Activated CD4-positive, alpha-beta T cell treated with anti-CD3 and anti-CD28 coated beads for 4 hours (primary cell): ENCODE data around the gene GPR89B.
"Not testable (repeated sequence)": the region's sequence is repeated elsewhere in the genome, so short reads cannot be mapped to it uniquely, and the experiment has no call there.

Source experiments
- DNase-seq, 2 donors: peaks; one replicate each; pipeline ENCODE4 v3.0.0-alpha.2; 2020

Gene GPR89B

DNA sequence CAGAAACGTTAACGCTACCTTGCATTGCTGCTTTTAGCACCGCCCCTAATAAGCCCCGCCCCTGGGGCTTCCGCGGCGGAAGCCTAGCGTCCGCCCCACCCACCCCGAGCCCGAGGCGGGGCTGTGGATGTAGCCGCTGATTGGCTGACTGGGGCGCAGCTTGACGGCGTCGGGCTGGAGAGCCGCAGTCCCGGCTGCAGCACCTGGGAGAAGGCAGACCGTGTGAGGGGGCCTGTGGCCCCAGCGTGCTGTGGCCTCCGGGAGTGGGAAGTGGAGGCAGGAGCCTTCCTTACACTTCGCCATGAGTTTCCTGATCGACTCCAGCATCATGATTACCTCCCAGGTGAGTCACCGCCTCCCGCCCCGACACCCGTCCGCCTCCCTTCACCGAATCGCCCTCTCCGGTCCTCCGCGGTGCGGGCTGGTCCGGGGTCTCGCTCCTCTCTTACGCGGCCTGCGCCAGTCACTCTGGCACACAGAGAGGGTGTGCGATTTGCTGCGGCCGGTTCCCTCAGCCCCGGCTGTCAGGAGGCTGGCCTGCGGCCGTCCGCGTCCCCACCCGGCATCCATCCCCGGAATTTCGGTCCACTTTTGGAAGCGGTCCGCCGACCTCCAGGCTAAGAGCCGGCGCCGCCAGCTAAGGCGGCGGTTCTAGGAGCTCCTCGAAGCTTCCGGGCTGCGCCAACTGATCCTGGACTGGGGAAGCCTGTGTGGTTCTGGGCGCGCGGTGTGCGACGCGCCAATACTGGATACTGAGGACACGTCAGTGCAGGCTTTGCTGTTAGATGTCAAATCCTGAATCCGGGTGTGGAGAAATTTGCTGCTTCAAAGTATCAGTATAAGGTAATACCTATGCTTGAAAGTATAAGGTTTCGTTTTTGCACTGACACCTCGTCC is at the start of gene GPR89B:
GPR89B (plus strand) TSS at position 185 of the 897 bp plus-strand sequence; CDS start at position 302, 117 bp downstream.
- peak; percentile 88 to 94 for DNase-seq

DNA sequence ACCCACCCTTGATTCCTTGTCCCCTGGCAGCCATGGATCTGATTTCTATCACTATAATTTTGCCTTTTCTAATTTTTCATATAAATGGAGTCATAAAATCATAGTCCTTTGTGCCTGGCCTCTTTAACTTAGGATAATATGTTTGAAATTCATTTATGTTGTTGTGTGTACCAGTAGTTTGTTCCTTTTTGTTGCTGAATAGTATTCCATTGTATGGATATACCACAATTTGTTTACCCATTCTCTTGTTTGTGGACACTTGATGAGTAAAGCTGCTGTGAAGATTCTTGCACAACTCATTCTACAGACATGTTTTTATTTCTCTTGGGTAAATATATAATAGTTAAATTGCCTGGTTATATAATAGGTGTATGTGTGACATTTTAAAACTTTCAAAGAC is 48.3 kb upstream of the GPR89B start:
- no peak for DNase-seq

DNA sequence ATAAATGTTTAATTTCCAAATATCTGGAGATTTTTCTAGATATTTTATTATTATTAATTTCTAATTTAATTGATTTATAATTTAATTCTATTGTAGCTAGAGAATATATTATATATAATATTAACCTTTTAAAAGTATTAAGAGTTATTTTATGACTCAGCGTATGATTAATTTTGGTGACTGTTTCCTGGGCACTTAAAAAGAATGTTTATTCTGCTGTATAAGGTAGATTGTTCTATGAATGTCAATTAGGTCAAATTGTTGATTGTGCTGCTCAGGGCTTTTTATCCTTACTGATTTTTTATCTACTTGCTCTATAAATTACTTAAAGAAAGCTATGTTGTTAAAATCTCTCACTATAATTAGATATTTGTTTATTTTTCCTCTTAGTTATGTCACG is 45.7 kb upstream of the GPR89B start:
- DNase-seq, result no peak

- peak; percentile 31 to 52 for DNase-seq
Observed at GRCh38 chr1:147890177-147890790, 37.9 kb upstream of the GPR89B start.

DNA sequence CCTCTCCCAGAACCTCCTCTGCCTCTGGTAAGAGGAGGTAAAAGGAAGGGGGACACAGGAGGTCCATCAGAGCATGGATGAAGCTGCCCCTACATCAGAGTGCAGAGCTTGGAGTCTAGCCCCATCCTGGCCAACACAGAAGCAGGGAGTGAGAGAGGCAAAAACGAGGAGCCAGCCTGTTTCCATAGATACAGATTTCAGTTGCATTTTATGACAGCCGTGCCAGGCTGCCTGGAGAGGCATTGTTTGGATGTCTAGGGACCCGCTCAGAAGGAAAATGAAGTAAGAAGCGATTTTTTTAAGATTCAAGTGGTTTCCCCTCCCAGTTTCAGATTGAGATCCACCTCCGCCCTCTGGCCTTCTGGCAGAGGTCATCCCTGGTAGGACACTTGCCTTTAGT is 37.1 kb upstream of the GPR89B start:
- no peak for DNase-seq

GRCh38 chr1:147892216-147892615 is 36.0 kb upstream of the GPR89B start:
- DNase-seq, result no peak

DNA sequence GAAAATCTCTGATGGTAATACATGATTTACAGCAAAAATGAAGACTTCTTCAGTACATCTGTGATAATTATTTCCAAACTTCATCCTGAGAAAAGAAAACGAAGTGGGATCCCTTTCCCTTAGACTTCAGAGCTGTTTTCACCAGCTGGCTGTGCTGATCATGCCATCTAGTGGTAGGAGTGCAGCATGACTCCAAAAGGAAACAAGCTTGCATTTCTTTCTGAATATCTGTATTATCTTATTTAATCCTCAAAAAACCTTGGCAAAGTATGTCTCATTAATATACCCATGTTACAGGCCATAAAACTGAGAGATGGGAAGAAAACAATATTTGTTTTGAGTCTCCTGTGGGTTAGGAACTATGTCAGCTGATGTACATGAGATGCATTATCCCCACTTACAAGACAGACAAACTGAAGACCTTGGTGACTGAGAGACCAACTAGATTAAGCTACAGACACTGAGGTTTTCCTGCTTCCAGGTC is 35.4 kb upstream of the GPR89B start:
- peak; percentile 22 to 27 for DNase-seq

DNA sequence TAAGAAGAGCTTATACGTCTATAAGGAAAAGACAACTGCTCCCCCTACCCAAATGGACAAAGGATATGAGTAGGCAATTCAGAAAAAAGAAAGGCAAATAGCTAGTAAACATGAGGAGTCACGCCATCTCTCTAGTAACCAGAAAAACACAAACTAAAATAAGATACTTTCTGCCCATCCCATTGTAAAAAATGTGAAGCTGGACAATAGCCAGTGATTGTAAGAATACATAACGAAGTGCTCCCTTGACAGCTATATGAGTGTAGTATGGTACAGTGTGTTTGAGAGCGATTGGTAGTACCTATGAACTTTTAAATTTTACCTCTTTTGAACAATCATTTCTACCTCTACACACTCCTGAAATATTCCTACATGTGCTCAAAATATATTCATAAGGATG is 33.1 kb upstream of the GPR89B start:
- no peak for DNase-seq

GRCh38 chr1:147897029-147897752 is 31.0 kb upstream of the GPR89B start:
- DNase-seq, result no peak

DNA sequence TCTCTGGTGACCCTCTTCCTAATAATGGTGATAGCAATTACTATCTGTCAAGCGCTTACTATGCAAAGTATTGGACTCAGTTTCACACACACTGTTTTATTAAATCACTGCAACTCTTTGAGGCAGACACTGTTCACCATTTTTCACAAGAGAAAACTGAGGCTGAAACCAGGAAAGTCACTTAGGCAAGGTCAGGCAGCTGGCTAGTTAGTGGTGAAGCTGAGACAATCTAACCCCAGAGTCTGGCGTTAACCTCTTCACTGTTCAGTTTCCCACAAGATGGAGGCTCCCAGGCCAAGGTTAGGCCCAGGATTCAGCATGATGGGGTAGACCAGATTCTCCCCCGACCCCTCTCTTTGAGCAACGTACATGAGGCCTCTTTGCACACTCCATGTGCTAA is 30.4 kb upstream of the GPR89B start:
- no peak for DNase-seq

GRCh38 chr1:147902253-147902845 is 25.9 kb upstream of the GPR89B start, which contains the start of gene GJA8:
Gene GJA8 (plus strand): TSS chr1:147902795. CDS start chr1:147907956, 5,161 bp downstream.
- DNase-seq, result no peak

DNA sequence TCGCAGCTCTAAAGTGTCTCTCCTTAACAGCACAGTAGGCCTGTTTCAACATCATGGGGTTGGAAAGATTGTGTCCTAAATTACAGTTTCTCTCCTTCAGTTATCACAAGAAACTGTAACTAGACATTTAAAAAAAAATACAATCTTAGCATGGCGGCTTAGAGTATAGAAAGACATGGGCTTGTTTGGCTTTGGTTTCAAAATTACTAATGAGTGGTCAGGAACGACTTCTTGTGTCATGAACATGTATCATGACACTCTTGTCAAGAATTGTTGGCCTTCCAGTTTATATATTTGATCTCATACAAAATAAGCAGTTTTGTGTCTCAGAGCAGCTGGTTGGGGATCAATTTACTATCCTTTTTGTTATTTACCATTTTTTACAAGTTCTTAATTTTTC is 23.5 kb upstream of the GPR89B start:
- DNase-seq, result no peak

DNA sequence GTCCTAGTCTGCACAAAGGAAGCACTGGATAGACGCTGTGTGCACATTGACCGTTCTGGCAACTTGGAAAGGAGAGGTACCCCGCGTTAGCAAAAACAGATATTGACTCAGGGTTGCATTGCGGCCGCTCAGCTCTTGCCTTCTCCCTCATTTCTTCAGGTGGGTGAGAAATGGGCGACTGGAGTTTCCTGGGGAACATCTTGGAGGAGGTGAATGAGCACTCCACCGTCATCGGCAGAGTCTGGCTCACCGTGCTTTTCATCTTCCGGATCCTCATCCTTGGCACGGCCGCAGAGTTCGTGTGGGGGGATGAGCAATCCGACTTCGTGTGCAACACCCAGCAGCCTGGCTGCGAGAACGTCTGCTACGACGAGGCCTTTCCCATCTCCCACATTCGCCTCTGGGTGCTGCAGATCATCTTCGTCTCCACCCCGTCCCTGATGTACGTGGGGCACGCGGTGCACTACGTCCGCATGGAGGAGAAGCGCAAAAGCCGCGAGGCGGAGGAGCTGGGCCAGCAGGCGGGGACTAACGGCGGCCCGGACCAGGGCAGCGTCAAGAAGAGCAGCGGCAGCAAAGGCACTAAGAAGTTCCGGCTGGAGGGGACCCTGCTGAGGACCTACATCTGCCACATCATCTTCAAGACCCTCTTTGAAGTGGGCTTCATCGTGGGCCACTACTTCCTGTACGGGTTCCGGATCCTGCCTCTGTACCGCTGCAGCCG is 20.3 kb upstream of the GPR89B start:
- no peak for DNase-seq

- DNase-seq, result no peak
Observed at GRCh38 chr1:147912553-147912952, 15.7 kb upstream of the GPR89B start.

DNA sequence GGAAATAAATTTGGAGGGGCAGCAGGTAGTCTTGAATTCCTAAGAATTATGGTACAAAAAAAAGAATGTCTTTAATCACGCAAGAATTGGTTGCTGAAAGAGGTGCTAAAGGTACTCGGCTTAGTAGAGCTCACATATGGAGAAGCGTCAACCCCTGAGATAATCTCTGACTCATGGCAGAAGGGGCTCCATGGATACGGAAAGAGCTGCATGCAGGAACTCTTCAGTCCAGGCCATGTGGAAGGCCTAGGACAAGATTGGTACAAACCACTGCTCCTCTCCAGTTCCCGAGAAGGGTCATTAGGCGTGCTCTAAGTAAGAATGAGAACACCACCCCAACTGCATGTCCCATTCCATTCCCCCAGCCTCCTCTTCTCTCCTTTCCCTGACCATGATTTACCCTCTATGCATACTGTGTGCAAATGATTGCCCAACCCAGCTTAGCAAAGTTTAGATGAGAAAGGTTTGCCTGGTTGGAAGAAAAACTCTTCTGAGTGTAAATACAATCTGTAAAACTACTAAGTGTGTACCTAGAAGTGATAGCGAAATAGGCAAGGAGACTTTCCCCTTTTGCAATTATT is 14.8 kb upstream of the GPR89B start:
- DNase-seq, result no peak

DNA sequence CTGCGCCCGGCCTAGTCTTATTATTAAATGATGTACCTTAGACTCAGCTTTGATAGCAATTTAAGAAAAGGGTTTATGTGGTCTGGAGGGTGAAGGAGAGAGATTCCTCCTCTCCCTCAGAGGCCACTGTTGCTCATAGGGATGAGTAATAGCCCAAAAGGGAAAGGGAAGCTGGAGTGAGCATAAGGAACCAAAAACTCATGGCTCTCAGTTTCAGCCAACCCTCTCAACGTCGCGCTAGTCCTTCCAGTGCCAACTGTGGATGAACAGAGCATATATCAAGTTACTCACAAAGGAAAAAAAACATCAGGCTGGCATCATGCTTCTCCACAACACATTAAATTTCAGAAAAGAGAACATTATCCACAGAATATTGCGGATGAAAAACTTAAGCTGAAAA is 8.3 kb upstream of the GPR89B start:
- no peak for DNase-seq

- no peak for DNase-seq
Observed at GRCh38 chr1:147924813-147925212, 3.4 kb upstream of the GPR89B start.

DNA sequence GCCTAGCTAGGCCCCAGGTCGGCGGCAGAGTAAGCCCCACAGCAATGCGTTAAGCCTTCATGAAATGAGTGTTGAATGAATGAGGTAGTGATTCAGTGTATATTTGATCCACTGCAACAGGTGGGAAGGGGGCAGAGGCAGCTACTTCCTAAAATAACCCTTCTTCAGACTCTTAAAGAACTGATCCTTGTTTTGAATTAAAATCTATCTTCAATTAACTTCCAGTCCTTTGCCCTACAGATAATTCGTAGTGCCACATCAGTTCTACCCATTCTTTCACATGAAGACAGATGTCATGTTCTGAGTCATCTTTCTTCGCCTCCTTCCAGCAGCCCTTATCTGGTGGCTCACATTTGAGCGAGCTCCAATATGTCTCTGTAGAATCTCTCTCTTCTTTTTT is 1.0 kb upstream of the GPR89B start:
- DNase-seq, result not testable (repeated sequence)

- DNase-seq, result not testable (repeated sequence)
Observed at GRCh38 chr1:147927689-147928088, 531 bp upstream of the GPR89B start.

- DNase-seq, result not testable (repeated sequence)
Observed at GRCh38 chr1:147931137-147931536, 2.9 kb downstream of the GPR89B start.

DNA sequence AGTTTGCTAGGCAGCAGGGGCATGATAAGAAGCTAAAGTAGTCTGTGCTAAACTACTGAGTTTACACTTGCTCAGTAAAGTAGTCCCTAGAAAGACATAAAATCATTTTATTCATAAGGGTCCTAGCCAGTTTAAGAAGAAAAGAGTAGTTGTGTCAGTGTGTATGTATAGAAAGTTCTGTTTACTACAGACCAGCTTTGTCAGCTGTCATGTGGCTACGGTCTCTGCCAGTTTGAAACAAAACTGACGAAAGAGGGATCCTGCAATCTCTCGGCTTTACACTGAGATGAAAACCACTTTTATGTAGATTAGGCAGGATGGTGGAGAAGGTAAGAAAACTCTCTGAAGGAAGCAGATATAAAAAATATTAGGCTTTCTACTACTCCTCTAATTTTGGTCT is 7.1 kb downstream of the GPR89B start:
- DNase-seq, result not testable (repeated sequence)

GRCh38 chr1:147940456-147940855 is 12.2 kb downstream of the GPR89B start:
- not testable (repeated sequence) for DNase-seq
